Measurements from ENCODE around the gene CPLX1.

CPLX1 gene

DNA sequence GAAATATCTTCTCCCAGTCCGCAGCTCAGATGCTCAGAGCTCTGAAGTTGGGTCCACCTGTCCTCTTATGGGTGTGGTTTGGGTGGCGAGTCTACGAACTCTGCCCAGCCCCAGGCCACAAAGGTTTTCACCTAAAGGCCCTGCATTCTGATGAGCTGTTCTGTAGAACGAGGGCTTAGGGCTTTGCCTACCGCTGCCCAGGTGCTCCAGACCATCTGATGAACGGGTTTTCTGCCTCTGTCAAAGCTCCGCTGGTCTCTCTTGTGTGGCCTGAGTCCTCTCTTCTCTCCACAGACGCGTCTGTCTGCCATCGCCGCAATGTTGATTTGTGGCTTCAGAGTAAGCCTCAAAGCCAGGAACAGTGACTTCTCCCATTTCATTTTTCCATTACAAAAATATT is 28.4 kb upstream of the CPLX1 start:
- no peak for DNase-seq

DNA sequence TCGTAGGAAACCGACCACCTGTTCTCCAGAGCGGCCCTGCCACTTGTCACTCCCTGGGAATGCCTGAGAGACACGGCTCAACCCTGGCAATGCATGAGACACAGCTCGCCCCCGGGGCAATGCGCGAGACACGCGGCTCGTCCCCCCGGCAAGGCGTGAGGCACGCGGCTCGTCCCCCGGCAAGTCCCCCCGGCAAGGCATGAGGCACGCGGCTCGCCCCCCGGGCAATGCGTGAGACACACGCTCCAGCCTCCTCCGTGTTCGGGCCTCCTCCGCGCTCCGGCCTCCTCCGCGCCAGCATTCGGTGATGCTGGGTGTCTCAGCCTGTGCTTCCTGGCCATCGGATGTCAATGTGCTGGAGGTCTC is 27.5 kb upstream of the CPLX1 start:
- no peak for DNase-seq

DNA sequence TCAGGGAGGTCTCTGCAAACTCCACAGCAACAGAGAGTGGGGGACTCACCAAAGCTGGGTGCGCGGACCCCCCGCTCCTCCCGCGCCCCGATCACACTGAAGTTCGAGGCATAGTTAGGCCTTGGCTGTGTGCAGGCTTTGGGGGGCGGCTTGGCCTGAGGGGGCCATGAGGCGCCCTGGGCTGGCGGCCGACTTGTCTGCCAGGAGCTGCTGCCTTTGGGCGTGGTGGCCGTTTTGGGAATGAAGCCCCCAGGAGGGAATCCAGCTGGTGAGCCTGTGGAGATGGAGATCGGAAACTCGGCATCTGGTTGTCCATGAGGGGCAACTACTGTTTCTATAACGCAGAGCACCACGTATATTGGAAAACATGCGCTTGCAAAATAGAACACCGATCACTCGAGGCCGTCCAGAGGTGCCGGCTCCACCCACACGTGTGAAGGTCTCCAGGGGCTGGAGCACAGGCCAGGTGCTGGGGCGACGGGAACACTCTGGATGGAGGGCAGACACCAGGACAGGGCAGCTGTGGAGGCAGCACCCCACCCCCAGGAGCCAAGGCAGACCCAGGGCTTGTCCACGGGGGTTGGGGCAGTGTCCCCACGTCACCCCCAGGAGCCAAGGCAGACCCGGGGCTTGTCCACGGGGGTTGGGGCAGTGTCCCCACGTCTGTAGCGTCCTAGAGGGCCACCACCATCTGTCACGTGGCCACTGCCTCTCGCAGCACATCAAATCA is 25.9 kb upstream of the CPLX1 start:
- DNase-seq, result no peak

DNA sequence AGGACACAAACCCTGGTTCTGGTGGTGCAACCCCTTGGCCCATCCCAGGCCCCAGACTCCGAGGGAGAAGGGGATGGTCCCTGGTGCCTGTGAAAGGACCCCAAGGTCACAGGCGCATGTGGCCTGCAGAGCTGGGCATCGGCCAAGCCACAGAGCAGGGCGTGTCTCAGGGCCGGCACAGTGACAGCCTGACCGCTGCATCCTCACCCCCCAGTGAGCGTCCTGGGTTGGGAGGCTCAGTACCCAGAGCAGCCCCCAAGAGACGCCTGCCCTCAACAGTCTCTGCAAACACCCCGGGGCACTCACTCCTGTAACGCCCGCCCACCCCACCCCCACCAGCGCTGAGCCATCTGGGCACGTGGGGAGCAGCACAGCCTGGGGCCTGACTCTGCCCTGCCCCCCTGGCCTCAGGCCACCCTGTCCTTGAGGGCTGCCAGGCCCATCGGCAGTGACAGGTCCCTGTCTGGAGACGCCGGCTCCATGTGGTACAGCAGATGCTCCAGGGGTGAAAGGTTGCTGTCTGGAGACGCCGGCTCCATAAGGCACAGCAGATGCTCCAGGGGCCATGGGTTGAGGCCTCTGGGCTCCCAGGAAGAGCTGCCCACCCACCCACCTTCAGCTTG is 24.5 kb upstream of the CPLX1 start:
- DNase-seq, result no peak

DNA sequence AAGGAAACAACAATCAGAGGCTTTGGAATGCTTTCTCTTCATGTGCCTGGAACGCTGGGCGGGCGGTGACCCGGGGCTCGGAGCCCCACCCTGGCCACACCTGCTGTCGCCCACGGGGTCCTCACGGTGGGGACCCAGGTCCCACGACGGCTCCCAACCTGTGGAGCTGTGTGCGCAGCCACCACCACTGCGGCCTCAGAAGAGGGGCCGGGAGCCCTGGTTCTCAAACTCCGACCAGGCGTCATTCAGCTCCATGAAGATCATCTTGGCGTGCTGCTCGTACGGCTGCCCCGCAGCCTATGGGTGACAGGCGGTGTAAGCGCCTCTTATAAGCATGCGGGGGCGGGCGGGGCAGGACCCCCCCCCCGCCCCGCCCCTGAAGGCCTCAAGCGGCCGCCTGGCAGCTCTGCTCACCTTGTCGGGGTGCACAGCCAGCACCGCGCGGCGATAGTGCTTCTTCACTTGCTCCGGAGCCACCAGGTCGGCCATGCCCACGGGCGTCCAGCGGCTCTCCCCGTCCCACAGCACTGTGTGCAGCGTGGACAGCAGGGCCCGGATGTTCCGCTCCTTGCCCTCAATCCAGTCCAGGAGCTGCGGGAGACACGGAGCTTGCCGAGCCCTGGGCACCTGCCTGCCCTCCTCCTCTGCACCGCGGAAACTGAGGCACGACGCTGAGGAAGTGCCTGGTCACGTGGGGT is 23.7 kb upstream of the CPLX1 start:
- DNase-seq, result no peak

GRCh38 chr4:848803-849477 is 23.0 kb upstream of the CPLX1 start:
- no peak for DNase-seq

DNA sequence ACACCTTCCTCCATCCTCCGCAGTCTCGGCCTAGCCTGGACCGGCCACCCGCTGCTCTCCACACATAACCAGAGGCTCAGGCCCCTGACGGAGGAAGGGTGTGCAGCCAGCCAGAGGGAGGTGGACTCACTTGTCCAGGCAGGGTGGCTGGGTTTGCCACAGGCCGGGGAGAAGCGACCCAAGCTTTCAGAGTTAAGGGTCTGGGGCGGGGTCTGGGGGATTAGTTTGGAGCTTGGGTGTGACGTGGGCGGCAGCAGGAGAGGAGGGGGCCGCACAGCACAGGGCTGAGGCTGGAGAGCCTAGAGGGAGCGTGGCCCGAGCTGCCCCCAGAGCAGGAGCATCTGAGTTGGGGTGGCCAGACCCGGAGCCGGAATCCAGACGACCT is 22.4 kb upstream of the CPLX1 start:
- DNase-seq, result no peak

- DNase-seq, result no peak
Observed at GRCh38 chr4:845836-846251, 19.9 kb upstream of the CPLX1 start.

GRCh38 chr4:845233-845835 is 19.4 kb upstream of the CPLX1 start:
- no peak for DNase-seq

DNA sequence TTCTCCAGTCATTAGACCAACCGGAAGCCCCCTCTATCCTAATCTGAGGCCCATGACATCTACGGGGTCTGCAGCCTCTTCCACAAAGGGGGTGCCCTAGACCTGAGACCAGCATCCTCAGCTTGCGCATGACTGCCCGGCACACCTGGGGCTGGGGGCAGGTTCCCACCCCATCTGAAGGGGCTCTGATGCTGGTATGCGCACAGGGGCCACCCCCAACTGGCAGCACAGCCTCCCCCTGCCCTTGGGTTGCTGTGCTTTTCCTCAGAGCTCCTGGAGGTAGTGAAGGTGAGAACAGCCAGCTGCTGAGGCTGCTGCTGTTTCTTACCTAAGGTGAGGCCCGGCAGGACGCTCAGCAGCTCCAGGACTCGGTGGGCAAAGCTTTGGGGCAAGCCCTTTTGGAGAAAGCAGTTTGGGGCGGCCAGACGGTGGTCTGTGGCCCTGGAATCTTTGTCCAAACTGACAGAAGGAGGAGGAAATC is 18.9 kb upstream of the CPLX1 start:
- no peak for DNase-seq

GRCh38 chr4:839675-840443 is 13.9 kb upstream of the CPLX1 start:
- peak in 1 of 2 experiments; percentile 37 for DNase-seq

GRCh38 chr4:837772-838171 is 11.8 kb upstream of the CPLX1 start:
- no peak for DNase-seq

DNA sequence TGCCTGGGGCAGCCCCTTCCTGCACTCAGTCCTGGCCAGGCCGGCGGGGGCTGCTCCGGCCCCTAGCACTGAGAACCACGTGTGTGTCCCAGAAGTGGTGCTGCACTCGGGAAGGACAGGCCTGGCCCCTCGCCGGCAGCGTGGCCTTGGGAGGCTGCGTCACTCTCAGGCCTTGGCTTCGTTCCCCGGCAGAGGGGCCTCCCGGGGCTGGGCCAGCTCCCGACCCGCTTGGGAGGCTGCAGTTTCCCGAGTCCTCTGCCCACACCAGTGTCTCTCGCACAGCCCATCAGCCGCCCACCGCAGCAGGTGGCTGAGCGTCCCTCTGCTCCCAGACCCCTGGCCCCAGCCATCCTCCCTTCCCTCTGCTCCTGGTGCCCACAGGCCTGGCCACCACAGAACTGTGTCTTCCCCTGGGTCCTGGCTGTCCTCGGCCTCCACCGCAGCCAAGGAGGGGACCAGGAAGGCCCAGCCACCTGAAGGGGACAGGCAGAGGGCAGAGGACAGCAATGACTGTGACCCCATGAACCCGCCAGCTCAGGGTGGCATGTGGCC is 10.9 kb upstream of the CPLX1 start:
- DNase-seq, result no peak

DNA sequence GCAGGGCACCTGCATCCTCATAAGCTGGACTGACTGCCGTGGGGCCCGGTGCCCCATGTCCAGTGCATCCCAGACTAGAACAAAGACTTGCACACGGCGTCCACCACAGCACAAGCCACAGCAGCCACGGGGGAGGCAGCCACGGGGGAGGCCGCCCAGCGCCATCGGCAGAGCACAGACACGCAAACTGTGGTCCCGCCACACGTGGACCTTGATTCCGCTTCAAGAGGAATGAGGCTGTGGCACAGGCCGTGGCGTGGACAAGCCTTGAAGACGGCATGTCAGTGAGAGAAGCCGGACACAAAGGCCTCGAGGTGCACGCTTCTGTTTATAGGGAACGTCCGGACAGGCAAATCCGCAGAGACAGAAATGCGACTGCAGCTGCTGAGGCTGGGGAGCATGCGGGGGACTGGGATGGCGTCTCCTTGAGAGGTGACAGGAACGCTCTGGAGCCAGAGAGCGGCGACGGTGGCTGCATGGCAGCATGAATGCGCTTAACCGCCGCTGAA is 10.1 kb upstream of the CPLX1 start:
- no peak for DNase-seq

- no peak for DNase-seq
Observed at GRCh38 chr4:835148-836002, 9.4 kb upstream of the CPLX1 start.

DNA sequence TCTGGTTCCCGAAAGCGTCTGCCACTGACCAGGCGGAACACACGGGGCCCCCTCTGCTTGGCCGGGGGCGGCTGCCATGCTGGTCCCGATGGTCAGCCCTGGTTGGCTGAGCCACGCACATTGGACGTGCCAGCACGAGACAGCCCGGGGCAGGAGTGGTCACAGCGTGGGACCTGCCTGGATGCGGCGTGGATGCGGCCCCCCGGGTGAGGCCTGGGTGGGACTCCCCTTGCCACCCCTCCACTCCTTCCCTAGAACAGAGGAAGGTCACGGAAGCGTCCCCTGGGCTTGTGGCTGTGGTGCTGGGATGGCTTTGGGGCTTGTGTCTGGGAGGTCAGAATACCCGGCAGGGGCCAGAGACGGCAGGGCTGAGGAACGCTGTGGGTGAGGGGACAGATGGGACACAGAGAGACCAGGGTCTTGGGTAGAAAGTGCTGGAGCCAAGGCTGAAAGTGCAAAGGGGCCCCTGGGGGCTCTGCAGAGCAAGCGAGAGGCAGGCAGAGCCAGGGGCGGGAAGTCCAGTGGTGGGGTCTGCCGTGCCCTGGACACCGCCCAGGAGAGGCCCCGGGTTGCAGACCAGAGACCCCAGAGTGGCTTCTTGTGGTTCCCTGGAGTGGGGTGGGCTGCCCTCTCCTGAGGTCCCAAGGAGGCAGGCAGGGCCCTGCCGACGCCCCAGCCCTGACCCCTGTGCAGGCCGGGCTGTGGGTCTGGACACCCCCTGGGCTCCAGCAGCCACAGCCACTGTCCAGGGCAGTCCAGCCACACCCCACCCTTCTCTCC is 8.6 kb upstream of the CPLX1 start:
- DNase-seq, result no peak

DNA sequence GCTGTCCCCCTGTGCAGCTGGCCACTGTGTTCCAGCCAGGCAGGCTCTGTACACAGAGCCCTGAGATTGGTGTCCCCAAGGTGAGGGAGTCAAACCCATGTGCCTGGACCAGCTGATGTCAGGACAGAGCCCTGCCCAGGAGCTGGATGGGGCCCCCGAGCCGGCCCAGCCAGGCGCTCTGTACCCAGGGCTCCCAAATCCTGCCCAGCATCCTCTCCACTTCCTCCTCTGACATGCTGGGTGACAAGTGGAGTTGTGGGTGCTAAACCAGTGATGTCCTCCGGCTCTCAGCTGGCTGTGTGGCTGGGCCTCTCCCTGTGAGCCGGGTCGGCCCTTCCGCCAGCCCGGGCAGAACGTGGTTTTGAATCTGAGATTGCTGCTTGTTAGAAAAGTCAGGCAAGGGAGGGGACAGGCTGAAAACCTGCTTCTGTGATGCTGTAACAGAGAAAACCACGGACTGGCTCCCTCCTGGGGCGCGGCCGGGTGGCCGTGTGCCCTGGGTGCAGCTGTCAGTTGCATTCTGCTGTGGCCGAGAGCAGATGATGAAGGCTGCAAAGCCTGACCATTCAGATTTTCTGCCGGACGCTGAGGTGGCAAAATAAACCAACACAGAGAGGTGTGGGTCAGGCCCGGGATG is 7.9 kb upstream of the CPLX1 start:
- DNase-seq, result no peak

- peak; percentile 51 to 58 for DNase-seq
Observed at GRCh38 chr4:833156-833555, 7.2 kb upstream of the CPLX1 start.

- DNase-seq, result no peak
Observed at GRCh38 chr4:832536-832935, 6.6 kb upstream of the CPLX1 start.
